GM12891 (cell line): ENCODE data around the gene HNRNPM.

Experiments
- DNase-seq: peaks from one replicate; pipeline ENCODE4 v3.0.0; 2011; ENCODE audit warnings: low spot score; ENCODE audit not compliant: insufficient read length
- FAIRE-seq: peaks from 2 replicates; lab custom pipeline; 2011; peaks lifted over from hg19 to GRCh38; lab: Jason Lieb, UNC
- PAX5 ChIP-seq: IDR thresholded peaks from 2 replicates; pipeline ENCODE4 v1.6.1; 2011; ENCODE audit warnings: low read length, moderate library complexity, mild to moderate bottlenecking; ENCODE audit not compliant: insufficient read depth, severe bottlenecking
- POLR2A ChIP-seq: IDR thresholded peaks from 2 replicates; pipeline ENCODE4 v1.6.1; 2011; ENCODE audit warnings: low read depth, low read length, control low read depth
- POLR2AphosphoS5 ChIP-seq: IDR thresholded peaks from 2 replicates; pipeline ENCODE4 v1.6.1; 2011; ENCODE audit warnings: low read depth, low read length, control low read depth
- POU2F2 ChIP-seq: IDR thresholded peaks from 2 replicates; pipeline ENCODE4 v1.6.1; 2011; ENCODE audit warnings: low read depth, mild to moderate bottlenecking, control low read depth, low read length, moderate library complexity
- SPI1 ChIP-seq: IDR thresholded peaks from 2 replicates; pipeline ENCODE4 v1.6.1; 2011; ENCODE audit warnings: low read depth, low read length, control low read depth
- TAF1 ChIP-seq: IDR thresholded peaks from 2 replicates; pipeline ENCODE4 v1.6.1; 2011; ENCODE audit warnings: low read depth, low read length, control low read depth

Gene HNRNPM

GRCh38 chr19:8537099-8537498, 92.3 kb downstream of the HNRNPM start:
- FAIRE-seq: no peak
- no peak for DNase-seq
- no peak for TF ChIP-seq POU2F2
- no peak for TF ChIP-seq PAX5
- TF ChIP-seq TAF1: no peak
- no peak for TF ChIP-seq POLR2AphosphoS5
- no peak for TF ChIP-seq SPI1
- TF ChIP-seq POLR2A: no peak
